NCI-H146 treated with DMSO at 0.1 percent for 48 hours (cell line): ENCODE results near the gene SCN5A.
A peak's percentile ranks its signal among the peaks of the same experiment; 100 is the strongest.

ENCODE experiments used
- DNase-seq: peaks from one replicate; lab custom pipeline; 2025; ENCODE audit not compliant: unreplicated experiment; lab: John Stamatoyannopoulos, UW

The SCN5A gene

DNA sequence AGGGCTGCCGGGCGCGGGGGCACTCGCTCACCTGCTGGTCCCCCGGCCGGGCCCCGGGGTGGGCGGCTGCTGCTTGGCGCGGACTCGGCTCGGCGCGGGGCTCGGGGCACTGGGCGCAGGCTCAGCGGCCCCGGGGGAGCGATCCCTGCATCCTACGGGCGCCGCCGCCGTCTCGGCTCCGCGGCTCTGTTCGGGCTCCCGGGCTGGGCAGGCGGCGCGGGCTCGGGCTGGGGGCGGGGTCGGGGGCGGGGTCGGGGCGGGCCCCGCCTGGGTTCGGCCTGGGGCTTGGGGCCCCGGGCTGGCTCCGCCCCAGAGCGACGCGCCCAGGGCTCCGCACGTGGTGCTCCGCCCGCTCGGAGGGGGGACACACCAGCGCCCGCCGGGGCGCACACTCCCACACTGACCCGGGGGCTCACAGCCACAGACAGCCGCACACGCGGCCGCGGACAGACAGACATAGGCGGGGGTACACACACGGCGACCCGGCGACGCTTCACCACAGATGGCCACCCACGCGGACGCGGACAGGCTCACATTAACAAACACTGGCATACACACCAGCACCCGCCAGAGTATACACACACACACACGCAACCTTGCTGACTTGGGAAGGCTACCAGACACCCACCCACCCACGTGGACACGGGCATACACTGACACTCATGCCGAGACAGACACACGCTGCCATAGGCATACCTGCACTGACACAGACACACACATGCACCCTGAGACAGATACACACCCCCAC is at the start of gene SCN5A:
Gene SCN5A (minus strand): TSS at position 188 of the 748 bp plus-strand sequence. CDS start 16,380 bp downstream, outside the sequence.
- DNase-seq = no peak

DNA sequence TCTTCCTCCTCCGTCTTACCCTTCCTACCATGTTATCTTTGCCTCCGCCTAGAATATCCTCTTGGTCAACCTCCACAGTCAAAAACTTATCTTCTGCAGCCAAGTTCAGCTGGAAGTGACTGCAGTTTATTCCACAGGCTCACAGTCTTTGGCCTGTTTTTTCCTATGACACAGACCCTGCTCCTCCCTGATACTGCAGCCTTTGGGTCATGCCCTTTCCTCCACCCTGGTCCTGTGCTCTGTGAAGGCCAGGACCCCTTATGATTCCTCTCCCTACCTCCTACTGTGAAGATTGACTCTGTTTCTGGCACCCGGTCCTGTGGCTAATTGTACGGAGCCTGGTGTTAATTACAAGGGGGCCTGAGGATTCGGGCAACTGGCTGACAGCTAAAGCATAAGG is 49.3 kb upstream of the SCN5A start:
- DNase-seq = no peak

DNA sequence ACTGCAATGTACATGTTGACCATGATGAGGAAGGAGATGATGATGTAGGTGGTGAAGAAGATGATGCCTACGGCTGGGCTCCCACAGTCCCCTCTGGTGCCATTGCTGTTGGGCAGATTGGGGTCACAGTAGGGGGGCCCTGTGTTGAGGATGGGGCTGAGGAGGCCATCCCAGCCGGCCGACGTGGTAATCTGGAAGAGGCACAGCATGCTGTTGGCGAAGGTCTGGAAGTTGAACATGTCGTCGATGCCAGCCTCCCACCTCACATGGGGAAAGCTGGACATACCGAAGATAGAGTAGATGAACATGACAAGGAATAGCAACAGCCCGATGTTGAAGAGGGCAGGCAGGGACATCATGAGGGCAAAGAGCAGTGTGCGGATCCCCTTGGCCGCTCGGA is 48.6 kb upstream of the SCN5A start:
- no peak for DNase-seq

DNA sequence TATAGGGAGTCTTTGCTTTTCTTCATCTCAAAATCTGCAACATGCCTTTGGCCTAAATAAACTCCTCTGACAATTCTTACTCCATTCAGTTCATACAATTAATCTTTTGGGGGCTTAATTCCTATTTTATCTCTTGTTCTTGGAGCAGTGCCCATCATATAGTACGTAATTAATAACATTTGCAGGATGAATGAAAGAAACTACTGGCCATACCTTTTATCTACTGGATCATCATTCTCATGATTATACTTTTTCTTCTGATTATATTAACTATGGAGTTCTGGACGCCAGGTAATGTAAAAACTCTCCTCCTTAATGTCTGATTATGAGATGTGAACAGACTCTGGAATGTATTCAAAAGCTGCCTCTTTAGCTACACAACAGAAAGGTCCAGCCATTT is 46.5 kb upstream of the SCN5A start:
- DNase-seq = no peak

DNA sequence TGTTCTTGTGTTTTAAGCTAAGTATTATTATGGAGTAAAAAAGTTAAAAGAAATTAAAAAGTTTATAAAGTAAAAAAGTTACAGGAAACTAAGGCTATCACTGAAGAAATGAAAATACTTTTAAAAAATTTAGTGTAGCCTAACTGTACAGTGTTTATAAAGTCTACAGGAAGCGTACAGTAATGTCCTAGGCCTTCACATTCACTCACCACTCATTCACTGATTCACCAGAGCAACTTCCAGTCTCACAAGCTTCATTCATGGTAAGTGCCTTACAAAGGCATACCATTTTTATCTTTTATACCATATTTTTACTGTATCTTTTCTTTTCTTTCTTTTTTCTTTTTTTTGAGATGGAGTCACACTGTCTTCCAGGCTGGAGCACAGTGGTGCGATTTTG is 40.7 kb upstream of the SCN5A start:
- DNase-seq = no peak

DNA sequence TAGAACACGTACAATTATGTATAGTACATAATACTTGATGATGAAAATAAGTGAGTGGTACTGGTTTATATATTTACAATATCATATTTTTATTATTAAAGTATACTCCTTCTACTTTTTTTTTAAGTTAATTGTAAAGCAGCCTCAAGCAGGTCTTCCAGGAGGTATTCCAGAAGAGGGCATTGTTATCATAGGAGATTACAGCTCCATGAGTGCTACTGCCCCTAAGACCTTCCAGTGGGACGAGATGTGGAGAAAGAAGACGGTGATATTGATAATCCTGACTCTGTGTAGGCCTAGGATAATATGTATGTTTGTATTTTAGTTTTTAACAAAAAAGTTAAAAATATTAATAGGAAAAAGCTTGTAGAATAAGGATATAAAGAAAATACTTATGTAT is 40.3 kb upstream of the SCN5A start:
- DNase-seq = no peak

DNA sequence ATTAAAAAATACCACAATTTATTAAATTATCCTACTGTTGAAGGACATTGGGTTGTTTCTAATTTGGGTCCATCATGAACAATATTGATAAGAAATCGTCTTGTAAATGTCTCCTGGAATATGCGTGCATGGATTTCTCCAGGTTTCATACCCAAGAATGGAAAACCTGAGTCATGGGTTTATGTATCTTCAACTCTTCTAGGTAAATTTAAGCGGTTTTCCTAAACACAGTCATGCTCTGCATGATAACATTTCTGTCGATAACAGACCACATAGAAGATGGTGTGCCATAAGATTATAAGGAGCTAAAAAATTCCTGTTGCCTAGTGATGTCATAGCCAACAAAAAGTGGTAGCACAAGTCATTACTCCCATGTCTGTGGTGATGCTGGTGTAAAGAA is 39.9 kb upstream of the SCN5A start:
- no peak for DNase-seq

DNA sequence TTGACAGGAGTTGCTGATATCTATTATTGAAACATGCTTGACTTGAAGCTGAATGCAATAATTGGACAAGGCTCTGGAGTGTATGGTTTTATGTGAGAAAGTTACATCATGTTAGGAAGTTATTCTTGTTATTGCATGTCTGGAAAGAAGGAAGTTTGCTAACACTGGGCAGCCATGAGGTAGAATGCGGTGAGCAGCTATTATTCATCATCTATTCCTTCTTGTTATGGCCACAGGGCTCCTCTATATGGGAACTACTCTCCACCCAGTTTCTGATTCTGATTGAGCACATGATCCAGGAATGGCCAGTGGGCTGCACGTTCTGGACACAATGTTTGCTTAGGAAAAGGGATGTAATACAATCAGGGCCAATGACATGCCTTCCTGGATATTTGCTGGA is 37.8 kb upstream of the SCN5A start:
- no peak for DNase-seq

DNA sequence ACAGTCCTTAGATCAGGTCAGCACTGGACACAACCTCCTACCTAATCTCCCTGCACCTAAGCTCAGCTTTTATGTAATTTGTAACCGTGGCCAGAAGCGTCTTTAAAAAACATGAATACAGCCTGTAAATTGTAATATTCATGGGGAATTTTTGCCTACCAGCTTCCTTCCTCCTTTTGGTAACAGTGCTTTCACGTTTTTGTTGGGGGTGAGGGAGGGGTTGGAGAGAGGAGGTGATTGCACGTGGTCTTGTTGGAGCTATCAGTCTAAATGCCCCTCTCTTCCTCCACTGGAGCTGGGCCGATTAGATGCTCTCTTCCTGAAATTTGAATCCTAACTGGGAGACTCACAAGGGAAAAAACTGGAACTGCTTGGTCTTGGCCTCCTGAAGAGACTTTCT is 35.1 kb upstream of the SCN5A start:
- DNase-seq = no peak

DNA sequence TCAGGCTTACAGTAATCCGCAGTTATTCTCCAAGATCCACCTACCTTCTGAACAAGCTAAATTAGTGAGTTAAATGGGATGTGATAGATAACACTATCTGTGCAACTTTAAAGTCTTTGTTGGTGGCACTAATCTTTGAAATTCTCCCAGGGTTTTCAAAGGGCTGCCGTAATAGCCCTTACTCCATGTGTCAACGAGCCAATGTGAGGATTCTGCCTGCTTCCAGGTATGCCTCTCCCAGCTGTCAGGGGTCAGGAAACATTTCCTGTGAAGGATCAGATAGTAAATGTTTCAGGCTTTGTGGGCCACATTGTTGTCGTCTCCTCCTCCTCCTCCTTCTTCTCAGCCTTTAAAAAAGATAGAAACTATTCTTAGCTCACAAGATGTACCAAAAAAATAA is 20.2 kb upstream of the SCN5A start:
- DNase-seq = no peak

DNA sequence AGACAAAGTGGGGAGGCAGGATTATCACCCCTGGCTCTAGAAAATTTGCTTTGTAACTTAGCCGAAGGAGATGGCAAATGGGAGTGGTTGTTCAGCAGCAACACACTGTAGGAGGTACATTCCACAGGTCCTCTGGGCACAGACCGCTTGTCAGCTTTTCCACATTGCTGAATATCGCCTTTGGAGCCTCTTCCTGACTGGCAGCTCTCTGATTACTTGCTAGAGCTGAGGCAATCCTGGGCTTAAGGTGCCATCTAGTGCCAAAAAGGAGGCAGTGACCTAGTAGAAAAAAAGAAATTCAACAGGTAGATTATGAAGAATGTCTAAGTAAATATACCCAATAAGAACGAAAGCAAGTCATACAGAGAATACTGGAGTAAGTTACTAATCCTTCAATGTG is 13.1 kb upstream of the SCN5A start:
- DNase-seq = no peak

DNA sequence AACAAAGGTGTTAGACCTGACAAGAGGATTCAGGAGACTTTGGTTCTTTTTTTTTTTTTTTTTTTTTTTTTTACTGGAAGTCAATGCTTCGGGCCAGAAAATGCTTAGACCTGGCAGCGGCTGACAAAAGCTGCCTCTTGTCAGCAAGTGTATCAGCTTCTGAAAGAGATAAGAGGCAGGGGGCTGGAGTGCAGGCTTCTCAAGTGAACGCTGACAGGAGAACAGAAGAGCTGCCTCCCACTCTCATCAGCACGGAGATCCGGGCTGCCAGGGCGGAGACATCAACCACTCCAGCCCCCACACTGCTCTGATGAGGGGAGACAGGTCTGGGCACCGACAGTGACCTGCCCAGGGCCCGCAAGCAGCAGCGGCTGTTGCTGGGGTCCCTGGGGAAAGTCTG is 9.4 kb upstream of the SCN5A start:
- DNase-seq = no peak

DNA sequence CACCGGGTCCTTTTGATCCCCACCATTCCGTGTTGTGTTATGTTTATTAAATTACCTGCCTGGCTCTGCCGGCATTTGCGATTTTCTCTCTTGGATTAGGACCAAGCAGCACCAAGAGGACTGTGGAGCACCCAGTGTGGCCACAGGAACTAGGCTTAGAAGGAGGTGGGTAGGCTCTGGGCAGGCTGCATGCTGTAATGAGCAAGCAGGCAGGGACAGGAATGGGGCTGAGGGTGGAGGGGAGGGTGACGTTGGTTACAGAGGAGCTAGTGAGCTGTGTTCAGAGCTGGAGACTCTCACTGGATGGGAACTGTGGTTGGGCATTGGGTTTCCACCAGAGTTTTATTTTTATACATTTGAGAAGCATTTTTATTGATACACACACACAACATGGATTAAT is 7.9 kb upstream of the SCN5A start:
- no peak for DNase-seq

DNA sequence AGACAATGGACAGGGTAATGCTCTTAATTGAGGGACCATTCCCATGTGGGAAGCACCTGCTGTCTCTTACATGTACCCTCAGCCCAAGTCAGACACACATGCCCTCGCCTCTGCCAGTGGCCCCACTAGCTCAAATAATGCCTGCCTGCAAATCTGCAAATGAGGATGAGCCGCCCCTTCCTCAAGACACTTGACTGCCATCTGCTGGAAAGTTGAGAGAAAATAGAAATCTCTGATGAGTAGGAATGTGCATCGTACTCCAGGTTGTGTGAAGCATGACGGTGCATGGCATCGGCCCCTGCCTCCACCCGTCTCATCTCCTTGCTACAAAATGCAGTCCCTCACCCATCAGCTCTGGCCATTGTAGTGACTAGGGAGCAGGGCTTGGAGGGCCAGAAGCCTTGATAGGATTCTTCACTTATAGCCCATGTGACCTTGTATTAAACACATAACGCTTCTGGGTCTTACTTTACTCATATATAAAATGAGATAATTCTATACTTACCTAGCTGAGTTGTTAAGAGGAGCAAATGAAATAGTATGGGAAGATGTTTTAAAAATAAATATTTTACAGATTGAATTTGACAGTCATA is 6.3 kb upstream of the SCN5A start:
- DNase-seq = peak; percentile 31

DNA sequence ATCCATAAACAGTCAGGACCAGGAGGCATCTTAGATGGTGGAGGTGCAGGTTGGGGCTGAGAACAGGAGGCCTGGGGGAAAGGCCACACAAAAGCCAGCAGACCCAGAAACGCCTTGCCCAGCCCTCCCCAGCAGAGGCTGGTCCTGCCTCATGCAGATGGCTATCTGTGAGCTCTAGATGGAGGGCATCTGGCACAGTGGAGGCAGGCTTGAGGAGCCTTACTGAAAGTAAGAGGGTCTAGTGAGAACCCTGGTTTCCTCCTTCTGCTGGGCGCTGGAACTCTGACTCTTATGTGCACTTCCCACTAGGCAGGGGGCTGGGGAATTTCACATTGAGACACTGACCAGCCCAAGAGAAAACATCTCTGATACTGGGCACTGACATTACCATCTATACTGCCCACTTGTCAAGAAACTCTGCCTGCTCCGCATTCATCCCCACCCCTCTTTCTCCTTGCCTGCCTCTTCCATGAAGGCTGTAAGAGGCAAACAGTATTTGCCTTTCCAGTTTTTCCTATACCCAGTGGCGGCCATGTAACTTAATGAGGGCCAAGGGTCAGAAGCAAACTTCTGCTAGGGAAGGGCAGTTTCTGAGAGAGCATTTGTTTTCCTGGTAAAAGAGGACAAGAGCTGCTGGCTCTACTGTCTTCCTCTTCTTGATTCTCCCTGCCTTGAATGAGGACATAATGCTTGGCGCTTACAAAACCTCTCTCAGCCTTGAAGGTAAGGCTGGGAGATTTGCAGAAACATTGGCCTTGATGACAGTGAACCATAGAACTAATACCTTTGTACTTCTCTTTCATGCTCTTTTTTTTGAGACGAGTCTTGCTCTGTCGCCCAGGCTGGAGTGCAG is 4.4 kb upstream of the SCN5A start:
- no peak for DNase-seq

DNA sequence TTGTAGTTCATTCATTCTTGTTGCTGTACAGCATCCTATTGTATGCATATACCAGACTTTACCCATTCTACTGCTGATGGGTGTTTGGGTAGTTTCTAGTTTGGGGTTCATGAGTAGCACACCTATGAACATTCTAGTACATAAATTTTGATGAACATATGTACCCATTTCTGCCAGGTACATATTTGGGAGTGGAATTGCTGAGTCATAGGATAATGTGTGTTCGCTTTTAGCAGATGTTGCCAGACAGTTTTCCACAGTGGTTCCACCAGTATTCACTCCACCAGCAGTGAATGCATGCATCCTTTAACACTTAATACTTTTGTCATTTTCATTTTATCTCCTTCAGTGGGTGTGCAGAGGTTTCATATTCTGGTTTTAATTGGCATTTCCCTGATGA is 3.4 kb upstream of the SCN5A start:
- no peak for DNase-seq

DNA sequence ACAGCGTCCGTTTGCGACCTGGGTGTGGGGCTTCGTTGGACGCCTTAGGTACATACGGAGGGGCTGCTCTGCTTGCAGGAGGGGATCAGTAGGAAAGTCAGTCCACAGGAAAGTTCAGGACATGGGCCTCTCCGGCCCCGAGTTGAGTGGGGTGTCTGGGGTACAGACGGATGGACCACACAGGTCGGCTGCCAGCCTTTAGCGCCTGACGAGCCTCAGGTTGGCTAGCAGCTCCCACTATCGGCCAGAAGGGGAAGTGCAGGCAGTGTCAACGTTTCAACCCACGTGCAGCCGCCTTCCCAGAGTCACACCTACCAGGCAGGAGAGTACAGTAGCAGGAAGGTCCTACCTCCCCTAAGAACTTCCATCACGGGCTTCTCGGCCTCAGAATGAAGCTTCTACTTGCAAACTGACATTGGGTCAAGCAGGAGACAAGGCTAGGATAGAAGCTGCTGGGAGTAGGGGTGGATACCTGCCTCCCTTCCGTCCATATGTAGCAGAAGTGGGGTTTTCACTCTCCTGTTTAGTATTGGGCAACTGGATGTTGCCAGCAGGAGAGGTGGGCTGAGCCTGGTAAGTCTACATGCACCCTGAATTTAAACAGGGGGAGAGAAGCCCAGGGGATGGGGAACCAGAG is 1.8 kb upstream of the SCN5A start:
- peak; percentile 21 for DNase-seq

DNA sequence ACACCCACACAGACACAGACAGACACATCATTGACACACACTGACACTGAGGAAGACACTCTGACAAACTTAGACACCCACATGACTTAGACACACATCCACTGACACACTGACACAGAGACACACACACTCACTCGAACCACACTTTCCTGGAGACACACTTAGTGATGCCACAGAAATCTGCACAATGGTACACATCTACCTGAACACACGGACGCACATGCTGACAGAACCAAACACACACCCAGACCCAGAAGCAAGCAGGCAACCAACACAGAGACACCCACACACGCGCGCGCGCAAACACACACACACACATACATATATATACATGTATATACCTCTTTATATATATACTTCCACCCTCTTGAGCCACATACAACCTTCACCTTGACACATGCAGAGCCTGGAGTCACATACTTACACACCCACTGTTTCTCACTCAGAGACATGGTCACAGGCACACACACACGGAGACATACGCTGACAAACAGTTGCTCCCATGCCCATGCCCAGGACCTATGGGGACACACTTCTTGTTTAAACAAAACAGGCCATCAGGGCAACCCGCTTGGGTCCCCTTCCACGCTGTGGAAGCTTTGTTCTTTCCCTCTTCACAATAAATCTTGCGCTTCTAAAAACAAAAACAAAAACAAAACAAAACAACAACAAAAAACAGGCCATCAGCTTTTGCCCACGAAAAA is 913 bp upstream of the SCN5A start:
- no peak for DNase-seq

DNA sequence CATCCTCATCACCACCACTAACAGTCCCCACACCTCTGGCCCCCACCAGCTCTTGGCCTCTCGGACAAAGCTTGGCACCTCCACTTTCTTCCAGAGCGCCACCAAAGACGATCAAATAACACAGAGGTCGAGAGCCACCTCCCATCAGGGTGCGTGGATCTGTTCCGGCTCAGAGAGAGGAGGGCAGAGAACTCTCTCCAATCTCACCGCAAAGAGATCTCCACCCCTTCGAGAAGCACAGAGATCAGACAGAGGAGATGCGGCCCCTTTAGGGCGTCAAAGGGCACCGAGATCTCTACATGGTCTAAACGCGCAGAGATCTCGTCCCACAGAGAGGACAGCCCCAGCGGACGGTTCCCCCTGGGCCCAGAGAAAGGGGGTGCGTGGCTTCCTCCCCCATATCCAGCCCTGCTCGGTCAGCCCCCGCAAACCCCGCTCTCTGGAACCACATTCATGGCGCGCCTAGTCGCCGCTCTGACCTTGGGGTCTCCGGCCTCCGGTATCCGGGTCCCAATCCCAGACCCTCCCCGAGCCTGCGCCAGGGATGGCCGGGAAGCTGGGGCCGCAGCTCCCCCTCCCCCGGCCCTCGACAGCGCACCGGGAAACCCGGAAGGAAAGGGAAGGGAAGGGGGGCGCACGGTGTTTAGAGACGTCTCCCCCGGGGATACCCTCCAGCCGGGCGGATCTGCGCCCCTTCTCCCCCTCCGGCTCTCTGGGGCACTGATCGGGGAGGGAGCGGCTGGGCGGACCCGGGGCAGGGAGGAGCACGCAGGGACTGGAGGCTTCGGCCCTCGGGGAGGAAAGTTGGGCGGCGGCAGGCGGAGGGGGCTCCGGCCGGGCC is 608 bp downstream of the SCN5A start:
- DNase-seq = no peak

DNA sequence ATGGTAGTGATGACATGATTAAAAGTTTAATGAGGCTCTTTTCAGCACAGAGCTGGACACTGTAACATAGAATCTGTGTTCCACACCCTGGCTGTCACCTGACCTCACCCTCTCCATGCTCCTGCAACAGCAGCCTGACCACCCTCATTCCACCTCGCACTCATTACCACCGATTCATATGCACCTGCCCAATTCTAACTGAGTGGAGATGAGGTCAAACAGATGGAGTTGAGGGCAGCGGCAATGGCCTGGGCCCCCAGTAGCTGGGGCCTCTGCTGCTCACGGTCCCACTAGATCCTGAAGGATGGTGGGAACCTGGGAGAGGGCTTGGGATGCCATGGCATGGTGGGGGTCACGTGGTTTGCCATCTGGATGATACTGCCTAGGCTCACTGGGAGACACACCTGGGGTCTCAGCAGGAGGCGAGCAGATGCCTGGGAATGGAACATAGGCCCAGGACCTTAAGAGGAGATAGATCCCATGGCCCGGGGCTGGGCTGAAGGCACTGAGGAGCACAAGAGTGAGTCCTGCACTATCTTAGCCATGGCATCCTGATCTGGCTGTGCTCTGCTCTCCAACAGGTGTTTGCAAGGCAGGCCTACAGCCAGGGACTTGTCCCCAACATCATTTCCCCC is 1.3 kb downstream of the SCN5A start:
- no peak for DNase-seq
